Measurements from ENCODE around the gene EXOC4.

EXOC4 gene

GRCh38 chr7:133815611-133816210, 562.8 kb downstream of the EXOC4 start:
- DNase-seq: no peak

GRCh38 chr7:133819695-133820094, 566.8 kb downstream of the EXOC4 start:
- DNase-seq: no peak

- DNase-seq: no peak
Observed at GRCh38 chr7:133820584-133820983, 567.7 kb downstream of the EXOC4 start.

- no peak for DNase-seq
Observed at GRCh38 chr7:133821171-133821570, 568.3 kb downstream of the EXOC4 start.

- DNase-seq: no peak
Observed at GRCh38 chr7:133822001-133822641, 569.2 kb downstream of the EXOC4 start.

- DNase-seq: no peak
Observed at GRCh38 chr7:133822868-133823552, 570.1 kb downstream of the EXOC4 start.

- DNase-seq: no peak
Observed at GRCh38 chr7:133824132-133824531, 571.3 kb downstream of the EXOC4 start.

- no peak for DNase-seq
Observed at GRCh38 chr7:133827707-133828623, 575.1 kb downstream of the EXOC4 start.

GRCh38 chr7:133828906-133829305, 576.0 kb downstream of the EXOC4 start:
- DNase-seq: no peak

- no peak for DNase-seq
Observed at GRCh38 chr7:133829336-133829897, 576.5 kb downstream of the EXOC4 start.

GRCh38 chr7:133830081-133830480, 577.2 kb downstream of the EXOC4 start:
- no peak for DNase-seq

- no peak for DNase-seq
Observed at GRCh38 chr7:133836666-133837065, 583.8 kb downstream of the EXOC4 start.

GRCh38 chr7:133837224-133837623, 584.3 kb downstream of the EXOC4 start:
- DNase-seq: no peak

- no peak for DNase-seq
Observed at GRCh38 chr7:133839121-133839520, 586.2 kb downstream of the EXOC4 start.

GRCh38 chr7:133843341-133843740, 590.5 kb downstream of the EXOC4 start:
- no peak for DNase-seq

GRCh38 chr7:133845005-133845404, 592.1 kb downstream of the EXOC4 start:
- DNase-seq: no peak

GRCh38 chr7:133846203-133846945, 593.5 kb downstream of the EXOC4 start:
- DNase-seq: no peak

GRCh38 chr7:133850497-133851280, 597.8 kb downstream of the EXOC4 start:
- no peak for DNase-seq

- no peak for DNase-seq
Observed at GRCh38 chr7:133851411-133851810, 598.5 kb downstream of the EXOC4 start.

GRCh38 chr7:133853706-133854276, 600.9 kb downstream of the EXOC4 start:
- DNase-seq: peak; percentile 34 to 51

GRCh38 chr7:133854739-133855138, 601.9 kb downstream of the EXOC4 start:
- peak; percentile 54 to 64 for DNase-seq
